ENCODE data around the gene SLC9A3.

GRCh38 chr5:545641-546375 lies 21.6 kb upstream of the SLC9A3 start:
- TF ChIP-seq EZH2phosphoT487 (IDR thresholded peaks at IDR 0.05; ENCODE audit: borderline replicate concordance, low read depth) = no peak
- no peak for TF ChIP-seq PBX3 (IDR thresholded peaks at IDR 0.05)
- no peak for TF ChIP-seq CTCF (IDR thresholded peaks at IDR 0.05)
- no peak for TF ChIP-seq USF2 (IDR thresholded peaks at IDR 0.05; ENCODE audit: borderline replicate concordance, low read depth, low read length)
- no peak for TF ChIP-seq TEAD4 (IDR thresholded peaks at IDR 0.05; ENCODE audit: borderline replicate concordance, insufficient read depth)
- TF ChIP-seq YY1 (IDR thresholded peaks at IDR 0.05; ENCODE audit: low read depth) = no peak
